GM12891 (cell line): Measurements from ENCODE around the gene NEK9.

Source experiments
- PAX5 ChIP-seq: IDR thresholded peaks from 2 replicates; pipeline ENCODE4 v1.6.1; 2011; ENCODE audit warnings: low read length, moderate library complexity, mild to moderate bottlenecking; ENCODE audit not compliant: insufficient read depth, severe bottlenecking
- POLR2A ChIP-seq: IDR thresholded peaks from 2 replicates; pipeline ENCODE4 v1.6.1; 2011; ENCODE audit warnings: low read depth, low read length, control low read depth
- POLR2AphosphoS5 ChIP-seq: IDR thresholded peaks from 2 replicates; pipeline ENCODE4 v1.6.1; 2011; ENCODE audit warnings: low read depth, low read length, control low read depth
- POU2F2 ChIP-seq: IDR thresholded peaks from 2 replicates; pipeline ENCODE4 v1.6.1; 2011; ENCODE audit warnings: low read depth, mild to moderate bottlenecking, control low read depth, low read length, moderate library complexity
- SPI1 ChIP-seq: IDR thresholded peaks from 2 replicates; pipeline ENCODE4 v1.6.1; 2011; ENCODE audit warnings: low read depth, low read length, control low read depth
- TAF1 ChIP-seq: IDR thresholded peaks from 2 replicates; pipeline ENCODE4 v1.6.1; 2011; ENCODE audit warnings: low read depth, low read length, control low read depth

DNA sequence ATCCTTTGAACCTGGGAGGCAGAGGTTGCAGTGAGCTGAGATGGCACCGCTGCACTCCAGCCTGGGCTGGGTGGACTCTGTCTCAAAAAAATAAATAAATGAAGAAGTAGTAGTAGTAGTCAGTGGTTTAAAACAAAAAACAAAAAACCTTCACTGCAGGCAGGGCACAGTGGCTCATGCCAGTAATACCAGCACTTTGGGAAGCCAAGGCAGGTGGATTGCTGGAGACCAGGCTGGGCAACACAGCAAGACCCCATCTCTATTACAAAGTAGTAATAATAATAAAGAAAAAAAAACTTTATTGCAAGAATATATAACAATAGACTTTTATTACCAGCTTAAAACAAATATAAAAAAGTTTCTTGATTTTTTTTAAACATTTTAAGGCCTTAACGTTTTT, 13.8 kb upstream of the NEK9 start:
- TF ChIP-seq TAF1 (no peak), POLR2A (no peak), POLR2AphosphoS5 (no peak), POU2F2 (no peak), PAX5 (no peak), SPI1 (no peak)
